ENCODE results near the gene JAKMIP2.

DNA sequence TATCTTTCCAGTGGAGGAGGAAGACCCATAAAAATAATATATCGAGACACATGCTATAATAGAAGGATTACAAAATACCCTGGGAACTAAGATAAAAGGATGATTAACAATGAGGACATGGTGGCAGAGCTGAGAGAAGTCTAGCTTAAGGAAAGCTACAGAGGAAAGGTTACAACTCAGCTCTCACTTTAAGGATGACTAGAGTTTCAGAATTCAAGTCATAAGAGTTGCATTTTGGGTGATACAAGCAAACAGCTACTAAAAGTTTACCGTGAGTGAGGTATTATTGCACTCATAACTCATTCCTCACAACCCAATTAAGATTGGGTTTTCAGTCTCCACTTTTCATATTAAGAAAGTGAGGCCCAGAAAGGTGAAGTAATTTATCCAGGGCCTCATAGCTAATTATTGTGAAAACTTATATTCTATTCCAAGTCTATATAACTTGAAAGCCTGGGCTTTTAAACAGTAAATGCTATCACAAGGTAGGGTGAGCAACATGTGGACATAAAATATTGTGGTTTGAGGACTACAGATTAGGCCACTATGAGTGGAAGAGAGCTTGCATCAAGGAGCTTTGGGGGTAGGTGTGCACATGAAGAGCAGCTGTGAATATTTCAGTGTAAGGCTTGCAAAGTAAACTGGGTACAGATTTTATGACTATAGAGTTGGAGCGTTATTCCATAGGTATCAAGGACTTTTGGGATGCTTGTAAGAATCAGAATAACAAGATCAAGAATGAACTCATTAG is 28.0 kb downstream of the JAKMIP2 start:
- TF ChIP-seq, protein P1, sequence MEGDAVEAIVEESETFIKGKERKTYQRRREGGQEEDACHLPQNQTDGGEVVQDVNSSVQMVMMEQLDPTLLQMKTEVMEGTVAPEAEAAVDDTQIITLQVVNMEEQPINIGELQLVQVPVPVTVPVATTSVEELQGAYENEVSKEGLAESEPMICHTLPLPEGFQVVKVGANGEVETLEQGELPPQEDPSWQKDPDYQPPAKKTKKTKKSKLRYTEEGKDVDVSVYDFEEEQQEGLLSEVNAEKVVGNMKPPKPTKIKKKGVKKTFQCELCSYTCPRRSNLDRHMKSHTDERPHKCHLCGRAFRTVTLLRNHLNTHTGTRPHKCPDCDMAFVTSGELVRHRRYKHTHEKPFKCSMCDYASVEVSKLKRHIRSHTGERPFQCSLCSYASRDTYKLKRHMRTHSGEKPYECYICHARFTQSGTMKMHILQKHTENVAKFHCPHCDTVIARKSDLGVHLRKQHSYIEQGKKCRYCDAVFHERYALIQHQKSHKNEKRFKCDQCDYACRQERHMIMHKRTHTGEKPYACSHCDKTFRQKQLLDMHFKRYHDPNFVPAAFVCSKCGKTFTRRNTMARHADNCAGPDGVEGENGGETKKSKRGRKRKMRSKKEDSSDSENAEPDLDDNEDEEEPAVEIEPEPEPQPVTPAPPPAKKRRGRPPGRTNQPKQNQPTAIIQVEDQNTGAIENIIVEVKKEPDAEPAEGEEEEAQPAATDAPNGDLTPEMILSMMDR (IDR thresholded peaks at IDR 0.05) = no peak
- no peak for TF ChIP-seq SMC3 (IDR thresholded peaks at IDR 0.05; ENCODE audit: low read depth, low read length)
